NT2/D1 (cell line): Measurements from ENCODE around the gene OR10R2.

ENCODE experiments used
- SUZ12 ChIP-seq: IDR thresholded peaks from 2 replicates; pipeline ENCODE4 v1.6.1; 2011; ENCODE audit not compliant: insufficient read length, insufficient read depth; ENCODE audit errors: extremely low read depth
- YY1 ChIP-seq: IDR thresholded peaks from 2 replicates; pipeline ENCODE4 v1.6.1; 2011; ENCODE audit not compliant: insufficient read length, insufficient read depth
- ZNF274 ChIP-seq: IDR thresholded peaks from 2 replicates; pipeline ENCODE4 v1.6.1; 2011; ENCODE audit warnings: mild to moderate bottlenecking, low read depth, low read length

GRCh38 chr1:158509471-158510156 is 37.6 kb downstream of the OR10R2 start:
- no peak for TF ChIP-seq YY1
- TF ChIP-seq ZNF274: no peak
- no peak for TF ChIP-seq SUZ12
